Esophagus muscularis mucosa (tissue), 4 donors: Measurements from ENCODE around the gene PIP4K2A. TPM values are rescaled to one million over a fixed set of nuclear protein-coding genes. Genes with fewer than 3 reads are reported as not detected.

Experiments
- DNase-seq: peaks from one replicate; pipeline ENCODE4 v3.0.0-alpha.2; 2017; ENCODE audit errors: extremely low spot score
- H3K27ac ChIP-seq, 4 donors: fragments of 200-600 bp; sonication (generic); replicated peaks in 1 of 4; 1 replicate in 3 of 4; 2 replicates in 1 of 4; pipeline ENCODE4 v1.5.1; 2016 to 2019; ENCODE audit warnings: mild to moderate bottlenecking in 1 of 4
- H3K27me3 ChIP-seq, 4 donors: fragments of 200-600 bp; sonication (generic); one replicate each; pipeline versions ENCODE4 v1.5.1 to v1.6.0; 2016 to 2019
- H3K36me3 ChIP-seq, 4 donors: fragments of 200-600 bp; sonication (generic); one replicate each; pipeline ENCODE4 v1.5.1; 2016 to 2019
- H3K4me1 ChIP-seq, 4 donors: fragments of 200-600 bp; sonication (generic); one replicate each; pipeline ENCODE4 v1.5.1; 2016 to 2019
- H3K4me3 ChIP-seq, 4 donors: fragments of 200-600 bp; sonication (generic); 1 replicate in 2 of 4; 2 replicates in 2 of 4; pipeline ENCODE4 v1.5.1; 2016 to 2019; ENCODE audit warnings: mild to moderate bottlenecking in 4 of 4, moderate library complexity in 1 of 4
- H3K9me3 ChIP-seq, 4 donors: fragments of 200-600 bp; sonication (generic); 1 replicate in 3 of 4; 2 replicates in 1 of 4; pipeline ENCODE4 v1.5.1; 2016 to 2019
- EP300 ChIP-seq: sonication (generic); formaldehyde crosslinking; IDR thresholded peaks from one replicate; pipeline ENCODE4 v1.6.1; 2017; ENCODE audit warnings: antibody characterized with exemption
- POLR2A ChIP-seq: fragments of 450-650 bp; IDR thresholded peaks from one replicate; pipeline ENCODE4 v1.6.1; 2017; ENCODE audit warnings: antibody characterized with exemption, moderate library complexity, mild to moderate bottlenecking, low read depth
- POLR2AphosphoS5 ChIP-seq, 2 donors: sonication (generic); formaldehyde crosslinking; IDR thresholded peaks; one replicate each; pipeline ENCODE4 v1.6.1; 2017; ENCODE audit warnings: antibody characterized with exemption in 2 of 2
- WGBS: methylation state at CpG from one replicate; pipeline ENCODE4 v1.1.5; 2018; 5-methylcytosine and 5-hydroxymethylcytosine counted together
- intact Hi-C: fragments of 100-400 bp; cut with DNase I; formaldehyde crosslinking; loops from one replicate; pipeline ENCODE4 v1.15.1; 2023
- total RNA-seq, 4 donors: library from RNA; depleted of rRNA; stranded (reverse); fragments of >200 nt; gene quantifications; one replicate each; pipeline versions ENCODE4 v1.1.0 to v1.2.1, GENCODE V29; 2016
- TF ChIP-seq, protein P1 (sequence below), 3 experiments: fragments of 200-600 bp in 2 of 3; fragments of 450-650 bp in 1 of 3; sonication (generic) in 2 of 3; IDR thresholded peaks; one replicate each; pipeline ENCODE4 v1.5.1; 2017 to 2019; ENCODE audit warnings: antibody characterized with exemption in 3 of 3, mild to moderate bottlenecking in 2 of 3, moderate library complexity in 1 of 3

PIP4K2A gene
- total RNA-seq, 4 donors from 2014 or later = 26.2 to 34.3 (median 32.5) TPM

DNA sequence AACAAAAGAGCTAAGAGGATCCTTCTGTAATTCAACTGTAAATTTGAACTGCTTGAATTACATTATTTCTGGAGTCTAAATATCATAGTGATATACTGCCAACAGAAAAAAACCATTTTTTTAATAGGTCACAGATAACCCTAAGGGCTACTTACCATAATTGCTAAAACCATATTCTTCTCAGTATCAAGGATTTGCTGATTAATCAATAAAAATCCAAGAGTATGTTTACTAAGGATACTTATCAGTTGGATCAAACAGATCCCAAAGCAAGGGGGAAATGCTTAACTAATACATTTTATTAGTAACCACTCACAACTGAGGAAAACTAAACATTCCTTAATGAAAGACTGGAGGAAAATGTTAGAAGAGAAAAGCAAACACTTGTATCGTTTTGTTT is 166.0 kb downstream of the PIP4K2A start:
- H3K27me3 ChIP-seq = no peaks in the 10 kb centered on the region
- H3K27ac ChIP-seq = no peak overlapping the region
- WGBS = 81% methylated on average over 1 of the region's 1 CpG
- H3K4me3 ChIP-seq = no peak overlapping the region
- intact Hi-C loops = no loop called here
- H3K4me1 ChIP-seq = peaks cover 0 to 11% (median 5%) of the 10 kb centered on the region in 4 donors
- DNase-seq = no peak
- peaks cover 4 to 55% (median 25%) of the 10 kb centered on the region in 4 donors for H3K36me3 ChIP-seq
- H3K9me3 ChIP-seq = no peaks in the 10 kb centered on the region
- TF ChIP-seq EP300 (no peak), POLR2AphosphoS5 (IDR thresholded peaks at IDR 0.05) (no peak), POLR2A (no peak)
- TF ChIP-seq, protein P1, sequence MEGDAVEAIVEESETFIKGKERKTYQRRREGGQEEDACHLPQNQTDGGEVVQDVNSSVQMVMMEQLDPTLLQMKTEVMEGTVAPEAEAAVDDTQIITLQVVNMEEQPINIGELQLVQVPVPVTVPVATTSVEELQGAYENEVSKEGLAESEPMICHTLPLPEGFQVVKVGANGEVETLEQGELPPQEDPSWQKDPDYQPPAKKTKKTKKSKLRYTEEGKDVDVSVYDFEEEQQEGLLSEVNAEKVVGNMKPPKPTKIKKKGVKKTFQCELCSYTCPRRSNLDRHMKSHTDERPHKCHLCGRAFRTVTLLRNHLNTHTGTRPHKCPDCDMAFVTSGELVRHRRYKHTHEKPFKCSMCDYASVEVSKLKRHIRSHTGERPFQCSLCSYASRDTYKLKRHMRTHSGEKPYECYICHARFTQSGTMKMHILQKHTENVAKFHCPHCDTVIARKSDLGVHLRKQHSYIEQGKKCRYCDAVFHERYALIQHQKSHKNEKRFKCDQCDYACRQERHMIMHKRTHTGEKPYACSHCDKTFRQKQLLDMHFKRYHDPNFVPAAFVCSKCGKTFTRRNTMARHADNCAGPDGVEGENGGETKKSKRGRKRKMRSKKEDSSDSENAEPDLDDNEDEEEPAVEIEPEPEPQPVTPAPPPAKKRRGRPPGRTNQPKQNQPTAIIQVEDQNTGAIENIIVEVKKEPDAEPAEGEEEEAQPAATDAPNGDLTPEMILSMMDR (IDR thresholded peaks at IDR 0.05) = no peak

GRCh38 chr10:22545643-22546042 is 168.7 kb downstream of the PIP4K2A start:
- Histone ChIP-seq H3K4me3 (no peak overlapping the region), H3K27ac (no peak overlapping the region), H3K27me3 (no peaks in the 10 kb centered on the region), H3K9me3 (no peaks in the 10 kb centered on the region), H3K36me3 (peaks cover 15 to 82% (median 45%) of the 10 kb centered on the region in 4 donors), H3K4me1 (peaks cover 0 to 2% (median 0%) of the 10 kb centered on the region in 4 donors)
- TF ChIP-seq EP300 (no peak), POLR2AphosphoS5 (IDR thresholded peaks at IDR 0.05) (no peak), POLR2A (no peak)
- TF ChIP-seq, protein P1 (IDR thresholded peaks at IDR 0.05) = no peak
- WGBS = 100% methylated on average over 1 of the region's 1 CpG
- DNase-seq = no peak
- intact Hi-C loops = no loop called here

GRCh38 chr10:22544325-22545068 is 169.9 kb downstream of the PIP4K2A start:
- Histone ChIP-seq H3K27ac (no peak overlapping the region), H3K27me3 (no peaks in the 10 kb centered on the region), H3K4me3 (no peak overlapping the region), H3K9me3 (no peaks in the 10 kb centered on the region), H3K4me1 (no peaks in the 10 kb centered on the region), H3K36me3 (peaks cover 19 to 84% (median 47%) of the 10 kb centered on the region in 4 donors)
- intact Hi-C loops = no loop called here
- WGBS = 89% methylated on average over 10 of the region's 12 CpGs
- no peak for DNase-seq
- TF ChIP-seq EP300 (no peak), POLR2AphosphoS5 (IDR thresholded peaks at IDR 0.05) (no peak), POLR2A (no peak)
- TF ChIP-seq, protein P1 (IDR thresholded peaks at IDR 0.05) = no peak

GRCh38 chr10:22542773-22543172 is 171.6 kb downstream of the PIP4K2A start:
- Histone ChIP-seq H3K36me3 (peaks cover 27 to 89% (median 52%) of the 10 kb centered on the region in 4 donors), H3K4me3 (no peak overlapping the region), H3K9me3 (no peaks in the 10 kb centered on the region), H3K4me1 (no peaks in the 10 kb centered on the region), H3K27ac (no peak overlapping the region), H3K27me3 (no peaks in the 10 kb centered on the region)
- no peak for TF ChIP-seq EP300
- TF ChIP-seq POLR2A = no peak
- no peak for TF ChIP-seq POLR2AphosphoS5 (IDR thresholded peaks at IDR 0.05)
- TF ChIP-seq, protein P1 (IDR thresholded peaks at IDR 0.05) = no peak
- 79% methylated on average over 7 of the region's 7 CpGs for WGBS
- no peak for DNase-seq
- intact Hi-C loops = no loop called here

- Histone ChIP-seq H3K27me3 (no peaks in the 10 kb centered on the region), H3K27ac (no peak overlapping the region), H3K4me1 (no peaks in the 10 kb centered on the region), H3K9me3 (no peaks in the 10 kb centered on the region), H3K4me3 (no peak overlapping the region), H3K36me3 (peaks cover 27 to 89% (median 48%) of the 10 kb centered on the region in 4 donors)
- 92% methylated on average over 10 of the region's 10 CpGs for WGBS
- DNase-seq = no peak
- TF ChIP-seq POLR2A (no peak), EP300 (no peak), POLR2AphosphoS5 (IDR thresholded peaks at IDR 0.05) (no peak)
- TF ChIP-seq, protein P1 (IDR thresholded peaks at IDR 0.05) = no peak
- intact Hi-C loops = no loop called here
These were observed 172.5 kb downstream of the PIP4K2A start for GRCh38 chr10:22541900-22542299.
